ENCODE results near the gene PLA2G4A.

Gene PLA2G4A

DNA sequence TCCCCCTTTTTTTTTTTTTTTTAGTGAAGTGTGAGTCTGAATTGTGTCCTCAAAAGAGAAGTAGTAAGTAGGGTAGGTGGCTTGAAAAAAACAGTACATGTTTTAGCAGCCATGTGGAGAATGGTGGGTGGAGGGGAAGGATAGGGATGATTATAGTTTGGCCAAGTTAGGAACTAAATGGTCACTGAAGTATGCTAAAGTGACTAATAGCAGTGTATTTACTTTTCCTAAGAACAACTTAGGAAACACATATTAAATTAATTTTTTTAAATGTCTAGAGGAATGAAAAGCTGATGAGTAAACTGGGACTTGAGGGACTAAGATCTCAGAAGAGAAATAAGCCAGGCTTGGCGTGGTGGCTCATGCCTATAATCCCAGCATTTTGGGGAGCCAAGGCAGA, 55.5 kb downstream of the PLA2G4A start:
- Histone ChIP-seq H3K4me2 (ENCODE audit: low read length) (no peak overlapping the region), H3K4me3 (ENCODE audit: low read depth, low read length, poor library complexity, severe bottlenecking) (no peak overlapping the region), H3K27ac (ENCODE audit: low read depth, low read length, poor library complexity, severe bottlenecking) (no peak overlapping the region), H3K9ac (ENCODE audit: low read length) (no peak overlapping the region), H2AFZ (ENCODE audit: low read length) (no peak overlapping the region), H4K20me1 (ENCODE audit: insufficient read depth, low read length) (no peaks in the 10 kb centered on the region), H3K9me2 (ENCODE audit: low read depth, low read length) (no peaks in the 10 kb centered on the region), H3K36me3 (ENCODE audit: insufficient read depth, low read length) (no peaks in the 10 kb centered on the region), H3K4me1 (ENCODE audit: insufficient read depth, low read length, severe bottlenecking) (no peaks in the 10 kb centered on the region), H3F3A (ENCODE audit: insufficient read depth, low read length) (no peaks in the 10 kb centered on the region), H3K9me3 (ENCODE audit: low read length) (no peaks in the 10 kb centered on the region), H3K27me3 (ENCODE audit: insufficient read depth, low read length) (no peaks in the 10 kb centered on the region), H3K79me2 (ENCODE audit: insufficient read depth, low read length) (no peaks in the 10 kb centered on the region)
- TF ChIP-seq EZH2 (IDR thresholded peaks at IDR 0.05; ENCODE audit: borderline replicate concordance, low read length), result no peak
- TF ChIP-seq, protein P1, sequence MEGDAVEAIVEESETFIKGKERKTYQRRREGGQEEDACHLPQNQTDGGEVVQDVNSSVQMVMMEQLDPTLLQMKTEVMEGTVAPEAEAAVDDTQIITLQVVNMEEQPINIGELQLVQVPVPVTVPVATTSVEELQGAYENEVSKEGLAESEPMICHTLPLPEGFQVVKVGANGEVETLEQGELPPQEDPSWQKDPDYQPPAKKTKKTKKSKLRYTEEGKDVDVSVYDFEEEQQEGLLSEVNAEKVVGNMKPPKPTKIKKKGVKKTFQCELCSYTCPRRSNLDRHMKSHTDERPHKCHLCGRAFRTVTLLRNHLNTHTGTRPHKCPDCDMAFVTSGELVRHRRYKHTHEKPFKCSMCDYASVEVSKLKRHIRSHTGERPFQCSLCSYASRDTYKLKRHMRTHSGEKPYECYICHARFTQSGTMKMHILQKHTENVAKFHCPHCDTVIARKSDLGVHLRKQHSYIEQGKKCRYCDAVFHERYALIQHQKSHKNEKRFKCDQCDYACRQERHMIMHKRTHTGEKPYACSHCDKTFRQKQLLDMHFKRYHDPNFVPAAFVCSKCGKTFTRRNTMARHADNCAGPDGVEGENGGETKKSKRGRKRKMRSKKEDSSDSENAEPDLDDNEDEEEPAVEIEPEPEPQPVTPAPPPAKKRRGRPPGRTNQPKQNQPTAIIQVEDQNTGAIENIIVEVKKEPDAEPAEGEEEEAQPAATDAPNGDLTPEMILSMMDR (IDR thresholded peaks at IDR 0.05; ENCODE audit: low read length), result no peak

DNA sequence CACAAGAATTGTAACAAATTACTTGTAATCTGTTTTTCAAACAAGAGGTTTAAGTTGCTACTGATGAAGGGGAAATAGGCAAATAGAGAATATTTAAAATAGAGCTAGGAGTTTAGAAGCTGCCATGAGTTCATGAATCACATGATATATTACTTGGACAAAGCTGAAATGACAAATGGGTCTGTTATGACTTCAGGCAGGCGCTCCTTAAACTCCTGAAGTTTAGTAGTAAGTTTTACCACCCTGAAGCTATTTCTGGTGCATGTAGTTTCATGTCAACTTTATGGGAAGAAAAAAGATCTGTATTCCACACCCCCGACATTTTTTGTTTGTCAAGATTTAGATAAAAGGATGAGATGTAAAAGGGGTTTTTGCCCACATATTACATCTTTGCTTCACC, 58.5 kb downstream of the PLA2G4A start:
- Histone ChIP-seq H3F3A (ENCODE audit: insufficient read depth, low read length) (no peaks in the 10 kb centered on the region), H3K27me3 (ENCODE audit: insufficient read depth, low read length) (no peaks in the 10 kb centered on the region), H3K9me3 (ENCODE audit: low read length) (no peaks in the 10 kb centered on the region), H3K4me1 (ENCODE audit: insufficient read depth, low read length, severe bottlenecking) (no peaks in the 10 kb centered on the region), H3K27ac (ENCODE audit: low read depth, low read length, poor library complexity, severe bottlenecking) (no peak overlapping the region), H3K9ac (ENCODE audit: low read length) (no peak overlapping the region), H3K79me2 (ENCODE audit: insufficient read depth, low read length) (no peaks in the 10 kb centered on the region), H3K4me2 (ENCODE audit: low read length) (no peak overlapping the region), H3K36me3 (ENCODE audit: insufficient read depth, low read length) (no peaks in the 10 kb centered on the region), H3K4me3 (ENCODE audit: low read depth, low read length, poor library complexity, severe bottlenecking) (no peak overlapping the region), H3K9me2 (ENCODE audit: low read depth, low read length) (no peaks in the 10 kb centered on the region), H2AFZ (ENCODE audit: low read length) (no peak overlapping the region), H4K20me1 (ENCODE audit: insufficient read depth, low read length) (no peaks in the 10 kb centered on the region)
- TF ChIP-seq EZH2 (IDR thresholded peaks at IDR 0.05; ENCODE audit: borderline replicate concordance, low read length), result no peak
- TF ChIP-seq, protein P1 (IDR thresholded peaks at IDR 0.05; ENCODE audit: low read length), result no peak

DNA sequence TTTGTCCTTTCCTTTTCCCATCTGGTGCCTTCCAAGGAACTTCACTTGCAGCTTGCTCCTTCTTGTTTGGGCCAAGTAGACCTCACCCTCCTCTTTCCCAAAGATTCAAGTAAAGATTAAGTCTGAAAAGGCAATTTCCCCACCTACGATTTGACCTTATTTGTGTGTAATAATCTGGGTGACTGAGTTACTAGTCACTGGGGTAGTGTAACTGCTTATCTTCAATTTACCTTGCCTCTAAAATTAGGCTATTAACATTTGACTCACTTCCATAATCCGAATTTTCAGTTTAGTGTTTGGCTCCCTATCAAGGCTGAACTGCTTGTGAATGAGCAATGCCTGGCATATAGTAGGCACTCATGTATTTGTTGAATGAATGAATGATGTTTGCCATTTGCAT, 59.6 kb downstream of the PLA2G4A start:
- Histone ChIP-seq H3K9ac (ENCODE audit: low read length) (no peak overlapping the region), H3K9me3 (ENCODE audit: low read length) (no peaks in the 10 kb centered on the region), H3K4me2 (ENCODE audit: low read length) (no peak overlapping the region), H2AFZ (ENCODE audit: low read length) (no peak overlapping the region), H3K36me3 (ENCODE audit: insufficient read depth, low read length) (no peaks in the 10 kb centered on the region), H3F3A (ENCODE audit: insufficient read depth, low read length) (no peaks in the 10 kb centered on the region), H4K20me1 (ENCODE audit: insufficient read depth, low read length) (no peaks in the 10 kb centered on the region), H3K9me2 (ENCODE audit: low read depth, low read length) (no peaks in the 10 kb centered on the region), H3K4me1 (ENCODE audit: insufficient read depth, low read length, severe bottlenecking) (no peaks in the 10 kb centered on the region), H3K27me3 (ENCODE audit: insufficient read depth, low read length) (no peaks in the 10 kb centered on the region), H3K27ac (ENCODE audit: low read depth, low read length, poor library complexity, severe bottlenecking) (no peak overlapping the region), H3K4me3 (ENCODE audit: low read depth, low read length, poor library complexity, severe bottlenecking) (no peak overlapping the region), H3K79me2 (ENCODE audit: insufficient read depth, low read length) (no peaks in the 10 kb centered on the region)
- TF ChIP-seq, protein P1 (IDR thresholded peaks at IDR 0.05; ENCODE audit: low read length), result no peak
- TF ChIP-seq EZH2 (IDR thresholded peaks at IDR 0.05; ENCODE audit: borderline replicate concordance, low read length), result no peak

Measured in OCI-LY1 (cell line).